HG02571 (cell line): ENCODE results near the gene FAM118A.
"Not testable (repeated sequence)": the region's sequence is repeated elsewhere in the genome, so short reads cannot be mapped to it uniquely, and the experiment has no call there.

Source experiments
- ATAC-seq: cut with Tn5 transposase; IDR thresholded peaks from one replicate; pipeline ENCODE4 v1.9.1; 2021; ENCODE audit warnings: mild to moderate bottlenecking, moderate library complexity; ENCODE audit not compliant: unreplicated experiment

Gene FAM118A

GRCh38 chr22:45329530-45329936 lies 19.8 kb downstream of the FAM118A start:
- no peak for ATAC-seq

DNA sequence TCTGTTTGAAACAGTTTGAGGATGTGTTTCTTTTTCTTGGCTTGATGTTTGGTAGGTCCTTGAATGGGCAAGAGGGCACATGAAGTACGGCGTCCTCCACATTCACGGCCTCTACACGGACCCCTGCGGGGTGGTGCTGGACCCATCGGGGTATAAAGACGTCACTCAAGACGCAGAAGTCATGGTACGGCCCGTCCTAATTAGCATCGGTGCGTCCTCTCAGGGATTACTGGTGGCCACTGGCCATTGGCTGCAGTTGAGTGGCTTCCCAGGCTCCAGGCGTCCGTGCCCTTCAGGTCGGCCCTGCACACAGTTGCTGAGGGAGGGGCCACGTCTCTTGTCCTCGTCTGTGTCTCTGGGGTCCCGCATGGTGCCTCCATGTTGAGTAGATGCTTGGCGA lies 20.8 kb downstream of the FAM118A start:
- no peak for ATAC-seq

GRCh38 chr22:45331486-45331885 lies 21.8 kb downstream of the FAM118A start:
- no peak for ATAC-seq

- no peak for ATAC-seq
Measured at GRCh38 chr22:45332001-45332400, 22.3 kb downstream of the FAM118A start.

GRCh38 chr22:45334068-45334467 lies 24.3 kb downstream of the FAM118A start:
- ATAC-seq = no peak

DNA sequence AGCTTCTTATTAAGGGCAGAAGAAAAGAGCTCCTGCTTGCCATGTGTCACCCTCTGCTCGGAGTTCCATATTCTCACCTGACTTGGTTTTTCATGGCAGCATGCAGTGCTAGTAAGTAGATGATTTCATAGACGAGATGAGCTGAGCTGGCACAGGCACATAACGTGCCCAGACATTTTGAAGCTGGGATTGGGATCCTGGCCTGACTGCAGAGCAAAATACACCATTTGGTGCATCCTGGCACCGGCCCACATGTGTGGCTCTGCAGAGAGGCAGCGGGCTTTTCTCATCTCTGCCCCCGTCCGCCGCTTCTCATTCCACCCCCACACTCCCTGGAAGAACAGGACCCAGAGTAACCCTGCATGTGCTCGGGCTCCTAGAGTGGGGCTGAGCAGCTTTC lies 24.8 kb downstream of the FAM118A start:
- no peak for ATAC-seq

DNA sequence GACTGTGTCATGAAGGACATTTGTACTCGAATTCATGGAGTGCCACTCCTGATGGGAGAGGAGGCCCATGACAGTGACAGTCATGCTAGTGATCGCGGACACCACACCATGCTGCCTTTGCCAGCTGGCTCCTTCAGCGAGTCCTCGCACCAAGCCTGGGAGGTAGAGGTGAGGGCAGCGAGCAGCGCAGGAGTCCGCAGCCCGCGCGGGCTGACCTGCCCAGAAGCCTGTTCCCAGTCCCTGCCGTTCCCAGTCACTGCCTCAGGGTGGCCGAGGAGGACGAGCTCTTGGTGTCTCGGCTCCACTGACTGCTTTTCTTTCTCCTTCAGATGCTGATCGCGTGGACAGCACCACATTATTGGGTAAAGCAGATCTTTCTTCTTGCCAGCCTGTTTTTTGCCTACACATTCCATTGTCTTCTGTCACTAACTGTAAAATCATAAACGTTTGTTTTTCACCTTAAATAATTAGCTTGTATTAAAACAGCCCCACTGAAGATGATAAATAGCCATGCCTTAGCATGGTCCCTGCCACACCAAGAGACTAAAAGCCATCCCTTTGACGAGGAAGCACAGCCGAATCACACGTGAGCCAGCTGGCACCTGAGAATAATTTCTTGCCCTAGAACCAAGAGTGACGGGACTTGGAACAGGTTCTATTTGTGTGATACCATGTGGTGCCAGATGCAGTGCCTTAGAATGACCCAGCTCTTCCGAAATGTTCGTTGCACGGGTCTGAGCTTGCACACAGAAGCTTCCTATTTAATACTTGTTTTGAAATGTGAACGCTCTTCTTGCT lies 25.5 kb downstream of the FAM118A start:
- no peak for ATAC-seq

GRCh38 chr22:45335854-45336522 lies 26.3 kb downstream of the FAM118A start:
- ATAC-seq = no peak

GRCh38 chr22:45336971-45337431 lies 27.3 kb downstream of the FAM118A start:
- no peak for ATAC-seq

DNA sequence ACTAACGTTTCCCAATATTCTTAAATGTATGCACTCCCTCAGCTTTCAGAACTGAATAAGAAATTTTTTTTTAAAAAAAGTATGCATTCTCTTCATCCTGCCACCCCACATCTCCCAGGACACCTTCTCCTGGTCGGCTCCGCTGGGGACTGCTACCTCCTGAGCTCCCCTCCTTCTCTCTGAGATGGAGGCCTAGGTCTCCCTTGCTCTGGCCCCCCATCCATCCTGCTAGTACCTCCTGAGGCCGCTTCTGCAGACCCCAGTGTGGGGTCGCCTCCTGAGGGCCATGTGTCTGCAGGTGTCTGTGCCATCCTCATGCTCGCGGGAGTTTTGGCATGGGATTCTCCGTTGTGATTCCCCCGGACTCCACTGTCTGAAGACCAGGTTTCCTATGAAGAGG lies 27.8 kb downstream of the FAM118A start:
- ATAC-seq = no peak

DNA sequence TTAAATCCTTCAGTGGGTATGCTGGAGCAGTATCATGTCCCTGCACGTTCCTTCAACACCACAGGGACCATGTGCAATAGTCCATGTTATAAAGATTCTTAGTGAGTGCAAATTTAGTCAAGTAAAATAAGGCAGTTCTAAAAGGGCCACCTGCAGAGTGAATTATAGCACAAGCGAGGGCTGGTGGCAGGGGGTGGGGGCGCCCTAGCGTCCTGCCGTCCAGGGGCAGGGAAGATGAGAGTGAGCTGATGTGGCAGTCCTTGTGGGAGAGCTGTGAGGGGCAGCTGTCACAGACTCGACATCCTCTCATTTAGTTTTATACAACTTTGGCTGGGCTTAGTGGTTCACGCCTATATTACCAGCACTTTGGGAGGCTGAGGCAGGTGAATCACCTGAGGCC lies 29.1 kb downstream of the FAM118A start:
- no peak for ATAC-seq

- ATAC-seq = no peak
Measured at GRCh38 chr22:45340323-45340722, 30.6 kb downstream of the FAM118A start.

GRCh38 chr22:45341498-45341897 lies 31.8 kb downstream of the FAM118A start:
- no peak for ATAC-seq

GRCh38 chr22:45343143-45343542 lies 33.4 kb downstream of the FAM118A start:
- no peak for ATAC-seq

- no peak for ATAC-seq
Measured at GRCh38 chr22:45344334-45344733, 34.6 kb downstream of the FAM118A start.

GRCh38 chr22:45349916-45350315 lies 40.2 kb downstream of the FAM118A start:
- no peak for ATAC-seq

- ATAC-seq = no peak
Measured at GRCh38 chr22:45351956-45352355, 42.2 kb downstream of the FAM118A start.

DNA sequence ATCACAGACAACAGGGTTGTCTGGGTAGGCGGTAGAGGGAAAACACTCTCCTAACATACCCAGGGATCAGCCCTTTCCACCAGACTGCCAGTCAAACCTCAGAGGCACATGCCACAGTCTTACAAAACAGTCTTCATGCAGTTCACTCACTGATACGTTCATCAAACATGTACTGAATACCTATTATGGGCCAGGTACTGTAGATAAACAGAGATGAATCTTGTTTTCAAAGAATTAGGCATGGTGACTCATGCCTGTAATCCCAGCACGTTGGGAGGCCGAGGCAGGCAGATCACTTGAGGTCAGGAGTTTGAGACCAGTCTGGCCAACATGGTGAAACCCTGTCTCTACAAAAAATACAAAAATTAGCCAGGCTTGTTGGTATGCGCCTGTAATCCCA lies 43.0 kb downstream of the FAM118A start:
- ATAC-seq = not testable (repeated sequence)

DNA sequence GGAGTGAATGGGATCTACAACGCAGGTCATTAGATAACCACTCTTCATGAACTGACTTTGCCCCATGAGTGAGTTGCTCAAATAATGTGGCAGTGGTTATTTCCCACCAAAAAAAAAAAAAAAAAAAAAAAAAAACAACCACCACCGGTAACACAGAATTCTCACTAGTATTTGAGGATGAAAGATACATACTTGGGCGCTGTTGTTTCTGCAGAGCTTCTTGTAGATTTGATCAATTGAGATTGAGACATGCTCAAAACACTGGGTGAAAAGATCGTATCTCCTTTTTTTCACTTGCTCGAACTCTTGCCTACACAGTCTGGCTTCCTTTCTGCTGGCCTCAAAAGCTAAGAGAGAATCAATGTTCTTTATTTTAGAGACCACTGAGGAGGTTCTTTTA lies 44.1 kb downstream of the FAM118A start:
- no peak for ATAC-seq

- no peak for ATAC-seq
Measured at GRCh38 chr22:45357490-45357889, 47.8 kb downstream of the FAM118A start.

DNA sequence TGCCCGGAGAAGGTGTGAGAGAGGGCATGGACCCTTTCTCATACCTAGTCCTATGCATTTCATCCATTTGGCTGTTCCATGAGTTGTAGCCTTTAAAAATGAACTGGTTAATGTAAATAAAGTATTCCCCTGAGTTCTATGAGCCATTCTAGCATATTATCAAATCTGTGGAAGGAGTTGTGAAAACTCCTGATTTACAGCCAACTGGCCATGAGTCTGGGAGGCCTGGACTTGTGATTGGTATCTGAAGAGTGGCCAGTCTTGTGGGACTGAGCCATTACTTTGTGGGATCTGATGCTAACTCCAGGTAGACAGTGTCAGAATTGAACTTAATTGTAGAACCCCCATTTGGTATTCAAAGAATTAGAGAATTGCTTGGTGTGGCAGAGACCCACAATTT lies 48.4 kb downstream of the FAM118A start:
- ATAC-seq = no peak

DNA sequence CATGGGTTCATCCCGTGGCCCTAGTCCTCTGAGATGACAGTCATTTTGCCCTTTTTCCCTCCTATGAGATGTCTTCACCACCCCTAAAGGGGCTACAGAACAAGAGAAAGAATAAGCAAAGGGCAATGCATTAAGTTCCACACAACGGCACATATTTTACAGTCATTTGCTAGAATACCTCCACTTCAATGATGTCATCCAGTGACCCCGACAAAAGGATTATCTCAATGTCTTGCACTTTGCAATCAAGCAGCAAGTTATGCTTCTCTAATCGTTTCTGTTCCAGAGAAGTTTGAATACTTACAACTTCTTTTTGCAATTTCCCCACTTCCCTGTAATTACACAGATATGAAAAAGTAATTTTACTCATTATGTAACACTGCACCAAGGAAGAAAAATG lies 49.9 kb downstream of the FAM118A start:
- no peak for ATAC-seq
